Stimulated activated CD4-positive, alpha-beta T cell treated with anti-CD3 and anti-CD28 coated beads, Interleukin-2, amount 100 ng/mL, for 24 hours (primary cell): ENCODE measurements around the gene STPG3.

Source experiments
- DNase-seq, 2 donors: peaks; one replicate each; pipeline ENCODE4 v3.0.0-alpha.2; 2020

The STPG3 gene

DNA sequence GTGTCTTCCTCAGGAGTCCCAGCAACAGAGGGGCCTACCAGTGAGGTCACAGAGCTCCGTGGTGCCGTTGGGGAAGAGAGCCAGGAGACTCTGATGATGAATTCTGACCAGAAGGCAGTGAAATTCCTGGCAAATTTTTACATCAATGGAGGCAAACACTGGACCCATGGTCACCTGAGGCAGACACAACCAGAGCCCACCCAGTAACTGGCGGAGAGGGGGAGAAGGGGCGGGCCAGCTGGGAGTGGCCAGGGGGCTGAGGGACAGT lies at the start of gene STPG3:
Gene STPG3 (plus strand): TSS at position 93 of the 268 bp plus-strand sequence. CDS start 1 bp downstream, at position 94.
- no peak for DNase-seq

DNA sequence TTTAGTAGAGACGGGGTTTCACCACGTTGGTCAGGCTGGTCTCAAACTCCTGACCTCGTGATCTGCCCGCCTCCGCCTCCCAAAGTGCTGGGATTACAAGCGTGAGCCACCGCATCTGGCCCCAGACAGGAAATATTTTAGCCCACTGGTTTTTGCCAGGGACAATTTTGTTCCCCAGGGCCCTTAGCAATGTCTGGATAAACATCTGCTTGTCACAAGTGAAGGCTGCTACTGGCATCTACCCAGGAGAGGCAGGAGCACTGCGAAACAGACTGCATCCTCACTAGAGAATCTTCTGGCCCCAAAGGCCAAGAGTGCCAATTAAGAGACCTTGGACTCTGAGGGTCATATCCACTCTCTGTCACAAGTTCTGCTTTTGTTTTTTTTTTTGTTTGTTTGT lies 48.1 kb upstream of the STPG3 start:
- no peak for DNase-seq

DNA sequence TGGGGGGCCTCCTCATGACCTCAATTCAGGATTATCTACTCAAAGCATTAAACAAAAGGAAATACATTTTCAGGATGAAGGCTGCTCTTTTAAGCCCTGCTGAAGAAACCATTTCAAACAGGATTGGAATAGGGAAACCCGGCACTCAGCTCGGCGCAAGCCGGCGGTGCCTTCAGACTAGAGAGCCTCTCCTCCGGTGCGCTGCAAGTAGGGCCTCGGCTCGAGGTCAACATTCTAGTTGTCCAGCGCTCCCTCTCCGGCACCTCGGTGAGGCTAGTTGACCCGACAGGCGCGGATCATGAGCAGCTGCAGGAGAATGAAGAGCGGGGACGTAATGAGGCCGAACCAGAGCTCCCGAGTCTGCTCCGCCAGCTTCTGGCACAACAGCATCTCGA lies 46.4 kb upstream of the STPG3 start:
- no peak for DNase-seq

DNA sequence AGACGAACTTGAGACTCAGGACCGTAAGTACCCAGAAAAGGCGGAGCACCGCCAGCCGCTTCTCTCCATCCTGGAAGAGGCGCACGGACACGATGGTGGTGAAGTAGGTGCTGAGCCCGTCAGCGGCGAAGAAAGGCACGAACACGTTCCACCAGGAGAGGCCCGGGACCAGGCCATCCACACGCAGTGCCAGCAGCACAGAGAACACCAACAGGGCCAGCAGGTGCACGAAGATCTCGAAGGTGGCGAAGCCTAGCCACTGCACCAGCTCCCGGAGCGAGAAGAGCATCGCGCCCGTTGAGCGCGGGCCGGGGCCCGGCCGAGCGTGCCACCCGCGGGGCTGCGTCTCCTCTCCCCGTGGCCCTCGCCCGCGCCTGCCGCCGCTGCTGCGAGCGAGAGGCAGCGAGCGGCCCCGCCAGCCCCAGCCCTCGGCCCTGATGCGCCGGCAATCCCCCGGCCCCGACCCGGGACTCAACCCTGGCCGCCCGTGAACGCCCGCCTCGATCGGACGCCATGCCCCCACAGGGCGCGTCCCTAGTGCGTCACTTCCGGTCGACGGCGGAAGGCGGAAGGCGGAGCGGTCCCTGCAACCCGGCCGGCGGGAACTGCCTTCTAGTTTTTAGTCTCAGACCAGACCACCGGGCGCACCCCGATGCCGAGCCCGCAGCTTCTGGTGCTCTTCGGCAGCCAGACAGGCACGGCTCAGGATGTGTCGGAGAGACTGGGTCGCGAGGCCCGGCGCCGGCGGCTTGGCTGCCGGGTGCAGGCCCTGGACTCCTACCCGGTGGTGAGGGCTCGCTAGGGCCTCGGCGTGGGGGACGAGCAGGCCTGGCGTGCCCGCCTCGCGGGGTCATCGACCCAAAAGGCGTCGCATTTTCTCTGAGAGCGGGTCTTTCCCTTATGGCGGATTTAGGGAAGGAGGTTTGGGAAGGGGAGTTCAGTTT lies 45.7 kb upstream of the STPG3 start, which contains the start of the genes NDOR1 and TMEM203:
Gene NDOR1 (plus strand): TSS at position 575 of the 944 bp plus-strand sequence. CDS start 78 bp downstream, at position 653.
Gene TMEM203 (minus strand): TSS at position 523 of the 944 bp plus-strand sequence. CDS start 234 bp downstream, at position 289.
- DNase-seq: peak; percentile 96 to 97

DNA sequence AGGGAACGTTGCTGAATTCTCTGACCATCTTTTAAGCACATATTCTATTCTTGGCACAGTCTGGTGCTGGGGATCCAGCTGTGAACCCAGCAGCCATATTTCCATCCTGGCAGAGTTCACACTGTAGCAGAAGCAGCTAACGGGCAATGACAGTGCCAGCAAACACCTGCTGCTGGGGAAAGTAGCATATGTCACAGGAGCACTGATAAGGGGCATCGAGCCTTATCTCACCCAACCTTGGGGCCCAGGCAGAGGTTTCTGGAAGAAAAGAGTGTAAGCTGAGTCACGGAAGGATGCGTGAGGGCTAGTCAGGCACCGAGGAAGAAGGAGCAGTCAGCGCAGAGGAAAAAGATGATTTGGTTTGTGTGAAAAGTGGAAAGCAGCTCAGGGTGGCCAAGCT lies 44.5 kb upstream of the STPG3 start:
- DNase-seq: no peak

DNA sequence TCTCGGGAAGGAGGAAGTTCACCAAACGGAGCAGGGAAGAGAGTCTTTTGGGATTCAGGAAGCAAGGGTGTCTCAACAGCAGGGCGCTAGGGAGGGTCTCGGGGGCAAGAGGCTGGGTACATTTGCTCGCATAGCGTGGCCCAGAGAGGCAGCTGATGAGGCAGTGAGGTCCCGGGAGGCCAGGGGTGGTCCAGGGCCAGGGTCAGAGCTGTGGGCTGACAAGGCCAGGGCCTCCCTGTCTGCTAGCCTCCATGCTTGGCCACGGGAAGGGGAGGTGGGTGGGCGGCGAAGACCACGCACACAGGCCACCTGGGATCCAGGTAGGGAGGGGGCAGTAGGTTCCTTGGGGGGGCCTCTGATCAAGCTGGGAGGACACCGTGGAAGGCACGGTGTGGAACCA lies 39.6 kb upstream of the STPG3 start:
- DNase-seq: no peak

DNA sequence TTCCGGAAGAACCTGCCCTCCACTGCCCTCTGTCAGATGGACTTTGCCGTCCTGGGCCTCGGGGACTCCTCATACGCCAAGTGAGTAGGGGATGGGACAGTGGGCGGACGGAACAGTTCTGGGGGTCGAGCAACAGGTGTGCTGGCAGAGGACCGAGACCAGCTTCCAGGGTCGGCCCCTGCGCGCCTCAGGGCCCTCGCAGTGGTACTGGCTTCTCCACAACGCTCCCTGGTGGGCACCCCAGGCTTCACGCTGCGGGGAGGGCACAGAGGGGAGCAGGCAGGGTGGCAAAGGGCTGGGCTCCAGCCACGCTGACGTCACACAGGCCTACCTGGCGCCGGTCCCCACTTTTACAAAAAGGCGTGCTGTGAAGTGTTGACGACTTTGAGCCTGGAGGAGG lies 38.6 kb upstream of the STPG3 start:
- no peak for DNase-seq

DNA sequence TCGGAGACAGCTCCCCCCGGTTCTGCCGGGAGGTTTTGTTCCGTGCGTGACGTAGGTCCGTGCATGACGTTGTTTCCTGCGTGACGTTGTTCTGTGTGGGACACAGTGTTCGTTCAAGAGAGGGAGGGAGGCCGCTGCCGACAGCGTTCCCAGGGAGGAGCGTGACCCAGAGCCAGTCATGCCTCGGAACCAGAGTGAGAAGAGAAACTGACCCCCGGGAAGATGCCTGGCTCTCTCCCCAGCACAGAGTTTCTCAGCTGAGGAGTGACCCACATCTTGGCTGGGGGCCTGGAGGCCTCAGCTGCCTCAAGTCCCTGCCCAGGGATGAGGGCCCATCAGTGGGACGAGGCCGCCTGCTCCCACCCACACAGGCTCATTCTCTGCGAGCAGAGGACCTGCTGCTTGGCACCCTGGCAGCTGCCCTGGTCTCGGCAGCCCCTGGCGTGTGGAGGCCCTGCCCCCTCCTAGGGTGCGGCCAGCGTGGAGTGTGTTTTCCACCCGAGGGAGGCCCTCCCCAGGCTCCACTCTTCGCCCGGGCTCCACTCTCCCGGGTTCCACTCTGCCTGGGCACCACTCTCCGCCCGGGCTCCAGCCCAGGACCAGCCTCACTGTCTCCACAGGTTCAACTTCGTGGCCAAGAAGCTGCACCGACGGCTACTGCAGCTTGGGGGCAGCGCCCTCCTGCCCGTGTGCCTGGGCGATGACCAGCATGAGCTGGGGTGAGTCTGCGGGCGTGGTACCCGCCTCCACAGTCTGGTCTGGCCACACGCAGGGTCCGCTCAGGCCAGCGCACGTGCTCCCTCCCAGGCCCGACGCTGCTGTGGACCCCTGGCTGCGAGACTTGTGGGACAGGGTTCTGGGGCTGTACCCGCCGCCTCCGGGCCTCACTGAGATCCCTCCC lies 37.7 kb upstream of the STPG3 start:
- DNase-seq: no peak

DNA sequence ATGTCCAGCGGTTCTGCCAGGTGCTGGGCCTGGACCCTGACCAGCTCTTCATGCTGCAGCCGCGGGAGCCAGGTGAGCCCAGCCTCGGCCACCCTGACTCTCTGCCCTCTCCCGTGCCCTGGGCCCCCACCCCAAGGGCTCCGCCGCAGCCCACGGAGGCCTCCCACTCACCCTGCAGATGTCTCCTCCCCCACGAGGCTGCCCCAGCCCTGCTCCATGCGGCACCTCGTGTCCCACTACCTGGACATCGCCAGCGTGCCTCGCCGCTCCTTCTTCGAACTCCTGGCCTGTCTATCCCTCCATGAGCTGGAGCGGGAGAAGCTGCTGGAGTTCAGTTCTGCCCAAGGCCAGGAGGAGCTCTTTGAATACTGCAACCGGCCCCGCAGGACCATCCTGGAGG lies 36.5 kb upstream of the STPG3 start:
- DNase-seq: no peak

DNA sequence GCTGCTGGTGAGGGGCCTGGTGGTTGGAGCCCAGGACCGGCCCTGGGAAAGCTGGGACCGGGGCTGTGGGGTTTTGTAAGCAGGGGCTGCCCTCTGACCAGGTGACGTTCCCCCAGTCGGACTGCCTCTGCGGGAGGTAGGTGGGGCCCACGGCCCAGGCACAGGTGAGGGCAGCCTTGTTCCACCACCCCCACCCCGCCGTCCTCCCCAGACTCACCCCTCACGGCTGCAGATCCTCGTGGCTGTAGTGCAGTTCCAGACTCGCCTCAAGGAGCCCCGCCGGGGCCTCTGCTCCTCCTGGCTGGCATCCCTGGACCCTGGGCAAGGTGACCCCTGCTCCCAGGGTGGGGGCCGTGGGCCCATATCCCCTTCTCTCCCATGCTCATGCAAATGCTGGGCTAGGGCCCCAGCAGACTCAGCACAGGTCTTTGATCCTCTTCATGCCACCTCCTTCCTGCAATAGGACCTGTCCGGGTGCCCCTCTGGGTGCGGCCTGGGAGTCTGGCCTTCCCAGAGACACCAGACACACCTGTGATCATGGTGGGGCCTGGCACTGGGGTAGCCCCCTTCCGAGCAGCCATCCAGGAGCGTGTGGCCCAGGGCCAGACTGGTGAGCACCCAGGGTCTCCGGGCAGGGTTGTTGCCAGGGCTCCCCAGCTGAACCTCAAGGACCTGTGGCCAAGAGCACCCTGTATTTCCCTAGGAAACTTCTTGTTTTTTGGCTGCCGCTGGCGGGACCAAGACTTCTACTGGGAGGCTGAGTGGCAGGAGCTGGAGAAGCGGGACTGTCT lies 35.7 kb upstream of the STPG3 start:
- no peak for DNase-seq

DNA sequence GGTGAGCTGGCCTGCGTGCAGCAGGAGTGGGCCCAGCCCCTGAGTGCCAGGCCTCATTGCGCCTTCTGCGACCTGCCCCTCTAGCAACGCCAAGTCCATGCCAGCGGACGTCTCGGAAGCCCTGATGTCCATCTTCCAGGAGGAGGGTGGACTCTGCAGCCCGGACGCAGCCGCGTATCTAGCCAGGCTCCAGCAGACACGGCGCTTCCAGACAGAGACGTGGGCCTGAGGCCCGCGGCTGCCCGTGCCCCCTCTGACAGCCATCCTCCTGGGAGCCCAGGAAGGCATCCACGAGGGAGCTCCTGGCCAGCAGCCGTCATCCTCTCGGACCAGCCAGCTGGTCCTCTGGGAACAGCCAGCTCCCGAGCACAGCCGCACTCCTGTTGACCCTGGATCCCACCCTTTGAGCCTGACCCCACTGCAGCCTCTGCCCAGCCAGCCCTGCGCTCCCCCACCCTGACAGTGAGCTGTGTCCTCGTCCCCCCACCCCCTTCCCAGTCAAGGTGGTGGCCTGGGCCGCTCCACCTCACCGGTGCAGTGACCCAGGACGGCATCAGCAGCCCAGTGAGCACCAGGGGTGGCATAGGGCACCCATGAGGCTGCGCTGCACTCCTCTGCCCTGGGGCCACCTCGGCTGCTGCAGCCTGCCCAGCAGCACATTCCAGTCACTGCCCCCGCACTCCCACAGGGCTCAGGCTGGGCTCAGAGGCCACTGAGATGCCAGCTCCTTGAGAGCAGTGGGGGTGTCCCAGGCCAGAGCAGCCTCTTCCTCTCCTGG lies 34.7 kb upstream of the STPG3 start:
- DNase-seq: no peak

DNA sequence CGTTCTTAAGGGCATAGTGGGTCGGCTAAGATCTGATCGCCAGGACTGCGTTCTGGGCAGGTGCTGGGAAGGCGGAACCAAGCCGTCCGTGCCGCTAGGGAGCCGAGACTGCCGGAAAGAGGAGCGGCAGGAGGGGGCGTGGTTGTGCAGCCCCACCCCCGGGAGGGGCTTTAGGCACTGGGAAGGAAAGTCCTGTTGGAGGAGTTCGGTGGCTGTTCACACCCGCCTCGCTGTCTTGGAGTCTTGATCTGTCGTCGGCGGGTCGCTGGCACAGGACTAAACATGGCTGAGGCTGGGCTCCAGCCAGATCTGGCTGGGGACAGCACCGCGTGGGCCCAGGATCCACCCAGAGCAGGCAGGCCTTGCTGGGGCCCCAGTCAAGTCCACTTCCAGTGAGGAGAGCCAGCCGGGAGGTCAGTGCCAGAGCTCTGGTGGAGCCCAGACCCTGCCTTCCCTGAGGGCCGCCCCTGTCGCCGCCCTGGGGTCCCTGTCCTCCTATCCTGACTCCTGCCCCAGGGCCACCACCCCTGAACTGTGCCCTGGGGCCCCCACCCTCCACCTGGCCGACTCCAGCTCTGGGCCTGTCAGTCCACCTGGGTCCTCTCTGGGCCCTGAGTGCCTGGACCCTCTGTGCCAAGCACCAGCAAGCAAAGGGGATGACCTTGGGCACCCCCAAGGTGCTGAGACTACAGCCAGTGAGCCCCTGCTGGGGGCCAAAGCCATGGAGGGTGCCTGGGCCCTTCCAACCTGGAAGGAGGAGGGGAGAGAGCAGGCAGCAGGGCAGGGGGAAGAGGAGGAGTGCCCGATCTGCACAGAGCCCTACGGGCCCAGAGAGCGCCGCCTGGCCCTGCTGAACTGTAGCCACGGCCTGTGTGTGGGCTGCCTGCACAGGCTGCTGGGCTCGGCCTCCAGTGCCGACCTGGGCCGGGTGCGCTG lies 33.5 kb upstream of the STPG3 start:
- DNase-seq: no peak

DNA sequence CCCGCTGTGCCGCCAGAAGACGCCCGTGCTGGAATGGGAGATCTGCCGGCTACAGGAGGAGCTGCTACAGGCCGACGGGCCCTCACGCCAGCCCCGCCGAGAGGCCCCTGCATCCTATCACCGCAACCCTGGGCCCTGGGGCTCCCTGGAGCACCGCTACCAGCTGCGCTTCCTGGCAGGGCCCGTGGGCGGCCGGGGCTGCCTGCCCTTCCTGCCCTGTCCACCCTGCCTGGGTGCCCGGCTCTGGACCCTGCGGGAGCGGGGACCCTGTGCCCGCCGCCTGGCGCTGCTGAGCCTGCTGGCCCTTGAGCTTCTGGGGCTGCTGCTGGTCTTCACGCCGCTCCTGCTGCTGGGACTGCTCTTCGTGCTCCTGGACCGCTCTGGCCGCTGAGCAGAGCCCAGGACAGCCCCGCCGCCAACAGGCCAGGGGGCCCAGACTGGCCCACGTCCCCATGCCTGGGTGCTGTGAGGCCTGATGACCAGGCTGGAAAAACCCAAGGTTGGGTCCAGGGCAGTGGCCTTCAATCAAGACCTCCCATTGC lies 32.8 kb upstream of the STPG3 start:
- DNase-seq: no peak

DNA sequence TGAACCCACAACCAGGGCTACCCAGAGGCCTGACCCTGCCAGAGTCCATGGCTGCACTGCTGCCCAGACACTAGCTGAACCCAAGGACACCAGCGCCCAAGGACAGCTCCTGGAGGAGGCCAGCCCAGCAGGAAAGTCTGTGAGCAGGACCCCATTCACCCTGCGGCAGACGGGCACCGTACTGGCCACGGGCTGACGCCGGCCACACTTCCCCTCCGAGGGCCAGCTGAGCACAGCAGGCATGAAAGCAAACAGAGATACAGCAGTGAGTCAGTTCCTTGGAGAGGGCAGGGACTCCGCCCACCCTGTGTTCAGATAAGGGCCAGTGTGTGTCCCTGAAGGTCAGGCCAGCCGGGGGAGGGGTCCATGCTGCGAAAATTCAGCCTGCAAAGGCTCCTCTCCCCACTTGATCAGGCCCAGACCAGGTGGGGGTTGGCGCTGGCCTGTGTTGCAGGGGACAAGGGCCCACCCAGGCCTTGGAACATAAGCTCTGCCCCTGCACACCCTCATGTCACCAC lies 32.3 kb upstream of the STPG3 start:
- DNase-seq: no peak

DNA sequence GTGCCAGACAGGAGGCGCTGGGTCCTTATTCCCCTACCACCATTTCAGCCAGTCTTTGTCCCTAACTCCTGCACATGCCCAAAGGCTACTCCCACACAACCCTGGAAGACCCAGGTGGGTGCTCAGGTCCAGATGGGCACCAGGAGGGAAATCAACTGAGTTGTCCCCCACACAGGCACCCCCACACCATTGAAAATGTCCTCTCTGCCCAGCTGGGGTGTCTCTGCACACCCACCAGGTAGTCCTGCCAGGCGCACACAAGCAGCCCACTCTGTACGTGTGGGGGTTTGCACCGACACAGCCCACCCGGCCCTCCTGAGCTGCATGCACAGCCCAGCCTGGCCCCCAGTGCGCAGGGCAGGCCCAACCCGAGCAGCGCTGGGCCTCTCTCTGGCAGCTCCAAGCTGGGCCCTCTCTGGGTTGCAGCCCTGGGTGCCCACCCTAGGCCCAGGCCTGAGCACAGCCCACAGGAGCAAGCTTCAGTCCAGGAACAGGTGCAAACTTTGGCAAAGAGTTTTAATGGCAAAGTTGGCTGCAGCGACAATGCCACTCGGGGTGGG lies 31.2 kb upstream of the STPG3 start:
- no peak for DNase-seq

DNA sequence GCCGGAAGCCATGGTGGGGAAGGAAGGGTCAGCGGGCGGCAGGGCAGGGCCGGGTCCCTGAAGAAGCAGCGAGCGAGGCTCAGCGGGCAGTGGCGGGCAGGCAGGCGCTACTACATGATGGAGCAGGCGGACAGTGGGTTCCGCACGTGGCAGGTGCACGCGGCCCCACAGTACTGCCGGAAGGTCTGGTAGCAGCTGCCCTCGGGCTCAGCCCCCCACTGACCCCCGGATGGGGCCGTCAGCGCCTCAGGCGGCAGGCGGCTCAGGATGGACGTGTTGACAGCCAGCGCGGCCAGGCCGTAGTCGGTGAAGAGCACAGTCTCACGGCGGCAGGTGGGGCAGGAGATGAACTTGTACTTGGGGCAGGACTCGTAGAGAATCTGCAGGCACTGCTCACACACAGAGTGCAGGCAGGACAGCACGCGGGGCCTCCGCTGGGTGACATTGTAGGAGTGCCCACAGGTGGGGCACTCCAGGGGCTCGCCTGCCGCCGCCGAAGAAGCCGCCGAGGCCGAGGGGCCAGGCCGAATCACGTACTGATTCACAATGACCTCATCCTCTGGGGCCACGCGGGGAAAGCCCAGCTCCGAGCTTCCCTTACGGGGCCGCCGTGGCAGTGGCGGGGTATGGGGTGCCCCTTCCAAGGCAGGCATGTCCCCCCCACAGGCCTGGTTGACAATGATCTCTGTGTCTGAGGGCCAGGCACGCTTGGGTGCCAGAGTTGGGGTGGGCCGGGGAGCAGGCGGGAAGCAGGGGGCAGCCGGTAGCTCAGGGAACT lies 30.6 kb upstream of the STPG3 start:
- no peak for DNase-seq

DNA sequence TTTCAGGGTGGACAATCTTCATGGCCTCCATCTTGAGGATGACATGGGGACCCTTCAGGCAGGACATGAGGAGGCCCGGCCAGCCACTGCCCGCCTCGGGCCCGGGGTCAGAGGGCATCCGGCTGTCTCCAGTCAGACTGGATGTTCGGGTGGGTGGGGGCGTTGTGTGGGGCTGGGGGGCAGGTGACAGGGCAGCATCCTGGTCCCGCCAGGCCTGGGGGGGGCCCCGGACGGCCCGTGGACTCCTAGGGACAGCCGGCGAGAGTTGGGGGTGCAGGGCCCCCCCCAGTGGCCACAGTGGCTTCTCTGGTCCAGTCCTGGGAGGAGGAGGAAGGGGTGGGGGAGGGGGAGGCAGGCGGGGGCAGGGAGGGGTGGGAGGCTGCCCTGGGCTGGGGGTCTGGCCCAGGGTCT lies 30.0 kb upstream of the STPG3 start:
- no peak for DNase-seq

DNA sequence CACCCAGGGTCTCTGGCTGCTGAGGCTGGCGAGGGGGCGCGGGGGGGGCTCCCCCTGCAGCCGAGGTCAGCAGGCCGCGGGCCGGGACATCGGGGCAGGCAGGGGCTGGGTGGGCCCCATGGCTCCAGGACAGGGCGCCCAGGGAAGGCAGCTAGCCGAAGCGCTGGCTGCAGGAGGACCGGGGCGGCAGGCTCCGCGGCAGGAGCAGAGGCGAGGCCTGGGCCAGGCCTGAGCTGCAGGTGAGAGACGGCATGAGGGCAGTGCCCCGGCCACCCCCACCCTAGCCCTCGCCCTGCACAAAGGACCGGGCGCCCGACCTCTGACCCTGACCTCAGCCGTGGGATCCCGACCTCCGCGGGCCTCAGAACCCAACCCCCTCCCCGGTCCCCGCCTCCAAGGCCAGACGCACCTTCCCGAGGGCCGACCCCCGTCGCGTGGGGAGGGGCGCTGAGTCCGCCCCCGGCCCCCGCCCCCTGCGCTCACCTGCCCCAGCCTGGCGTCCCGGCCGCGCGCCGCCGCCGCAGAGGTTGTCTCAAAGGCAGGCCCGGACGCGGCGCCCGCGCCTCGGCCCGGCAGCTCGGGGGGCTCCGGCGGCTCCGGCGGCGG lies 29.5 kb upstream of the STPG3 start:
- DNase-seq: no peak
